ENCODE data around the gene ATAT1. TPM values are rescaled to one million over a fixed set of nuclear protein-coding genes. Genes with fewer than 3 reads are reported as not detected.
"Not testable (repeated sequence)": the region's sequence is repeated elsewhere in the genome, so short reads cannot be mapped to it uniquely, and the experiment has no call there.

Gene ATAT1
- total RNA-seq, 1 experiment from 2014 or later: 29.4 TPM

DNA sequence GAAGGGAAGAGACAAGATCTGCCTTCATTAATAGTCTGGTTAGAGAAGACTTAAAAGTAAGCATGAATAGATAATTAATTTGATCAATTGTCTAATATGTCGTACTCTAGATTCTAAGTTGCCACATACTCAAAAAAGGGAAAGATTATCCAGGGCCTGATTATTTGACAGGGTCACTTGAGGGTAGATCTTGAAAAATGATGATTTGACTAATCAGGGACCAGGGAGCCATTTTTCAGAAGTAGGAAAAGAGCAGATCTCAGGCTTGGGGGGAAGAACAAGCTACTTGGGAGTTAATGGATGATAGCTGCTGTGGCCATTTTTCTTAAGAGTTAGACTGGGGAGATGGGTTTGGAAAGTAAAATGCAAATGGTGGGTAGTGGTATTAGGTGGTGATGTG is 34.4 kb upstream of the ATAT1 start:
- intact Hi-C loops (cut with micrococcal nuclease; ENCODE audit: unreplicated experiment): no loop called here
- no peak for TF ChIP-seq EZH2 (IDR thresholded peaks at IDR 0.05; ENCODE audit: low read depth)
- TF ChIP-seq, protein P1, sequence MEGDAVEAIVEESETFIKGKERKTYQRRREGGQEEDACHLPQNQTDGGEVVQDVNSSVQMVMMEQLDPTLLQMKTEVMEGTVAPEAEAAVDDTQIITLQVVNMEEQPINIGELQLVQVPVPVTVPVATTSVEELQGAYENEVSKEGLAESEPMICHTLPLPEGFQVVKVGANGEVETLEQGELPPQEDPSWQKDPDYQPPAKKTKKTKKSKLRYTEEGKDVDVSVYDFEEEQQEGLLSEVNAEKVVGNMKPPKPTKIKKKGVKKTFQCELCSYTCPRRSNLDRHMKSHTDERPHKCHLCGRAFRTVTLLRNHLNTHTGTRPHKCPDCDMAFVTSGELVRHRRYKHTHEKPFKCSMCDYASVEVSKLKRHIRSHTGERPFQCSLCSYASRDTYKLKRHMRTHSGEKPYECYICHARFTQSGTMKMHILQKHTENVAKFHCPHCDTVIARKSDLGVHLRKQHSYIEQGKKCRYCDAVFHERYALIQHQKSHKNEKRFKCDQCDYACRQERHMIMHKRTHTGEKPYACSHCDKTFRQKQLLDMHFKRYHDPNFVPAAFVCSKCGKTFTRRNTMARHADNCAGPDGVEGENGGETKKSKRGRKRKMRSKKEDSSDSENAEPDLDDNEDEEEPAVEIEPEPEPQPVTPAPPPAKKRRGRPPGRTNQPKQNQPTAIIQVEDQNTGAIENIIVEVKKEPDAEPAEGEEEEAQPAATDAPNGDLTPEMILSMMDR (conservative IDR thresholded peaks at IDR 0.05): no peak
- Histone ChIP-seq H4K20me1 (ENCODE audit: insufficient read depth) (no peaks in the 10 kb centered on the region; the same call in 1 of the 2 replicates), H3K27me3 (ENCODE audit: insufficient read depth, low read depth) (no peaks in the 10 kb centered on the region), H3K4me2 (peak overlapping the region; percentile 62), H3K9me3 (ENCODE audit: insufficient read depth, low read depth) (no peaks in the 10 kb centered on the region), H3K9me2 (ENCODE audit: insufficient read depth) (no peaks in the 10 kb centered on the region), H3F3A (ENCODE audit: insufficient read depth, low read depth) (peaks cover 77% of the 10 kb centered on the region), H3K27ac (peak overlapping the region; percentile 84), H3K79me2 (ENCODE audit: low read depth) (peaks cover 18% of the 10 kb centered on the region), H3K4me1 (replicated peaks; ENCODE audit: insufficient read depth) (peaks cover 47% of the 10 kb centered on the region), H3K36me3 (ENCODE audit: low read depth) (peaks cover 40% of the 10 kb centered on the region), H2AFZ (no peak overlapping the region), H3K4me3 (no peak overlapping the region)
- ChIA-PET POLR2A (ENCODE audit: unreplicated experiment) (interaction anchor here (0.7 kb wide), 1 partner anchor 39 kb away, joined by 3 read pairs; no protein-coding TSS in a partner anchor), CTCF (interaction anchor here (0.7 to 0.9 kb wide), 2 partner anchors 47 to 174 kb away, joined by 3 read pairs; no protein-coding TSS in a partner anchor)
- no peak for DNase-seq
- BruUV-seq (replicated peaks): no TSS peak

GRCh38 chr6:30597315-30598144 is 29.1 kb upstream of the ATAT1 start:
- ChIA-PET CTCF (interaction anchor here (0.6 to 1.5 kb wide), 6 partner anchors 17 to 384 kb away, joined by 3 to 9 read pairs (median 4); no protein-coding TSS in a partner anchor), POLR2A (ENCODE audit: unreplicated experiment) (interaction anchor here (0.5 to 1.1 kb wide), 4 partner anchors 17 to 133 kb away, joined by 3 to 11 read pairs (median 6); no protein-coding TSS in a partner anchor)
- not testable (repeated sequence) for H2AFZ ChIP-seq; H4K20me1 ChIP-seq (ENCODE audit: insufficient read depth); H3K27ac ChIP-seq; H3K79me2 ChIP-seq (ENCODE audit: low read depth); H3K9me3 ChIP-seq (ENCODE audit: insufficient read depth, low read depth); H3K4me1 ChIP-seq (replicated peaks; ENCODE audit: insufficient read depth); BruUV-seq (replicated peaks); H3K4me3 ChIP-seq; H3K9me2 ChIP-seq (ENCODE audit: insufficient read depth); H3K27me3 ChIP-seq (ENCODE audit: insufficient read depth, low read depth); H3K4me2 ChIP-seq
- peak; percentile 67 to 79 for DNase-seq
- Histone ChIP-seq H3K36me3 (ENCODE audit: low read depth) (peaks cover 18% of the 10 kb centered on the region), H3F3A (ENCODE audit: insufficient read depth, low read depth) (peaks cover 68% of the 10 kb centered on the region)
- TF ChIP-seq, protein P1 (conservative IDR thresholded peaks at IDR 0.05): peak; percentile 83
- intact Hi-C loops (cut with micrococcal nuclease; ENCODE audit: unreplicated experiment): loop anchor here (1.0 to 2.0 kb wide), 2 partner anchors 56 to 115 kb away; no protein-coding TSS in a partner anchor

DNA sequence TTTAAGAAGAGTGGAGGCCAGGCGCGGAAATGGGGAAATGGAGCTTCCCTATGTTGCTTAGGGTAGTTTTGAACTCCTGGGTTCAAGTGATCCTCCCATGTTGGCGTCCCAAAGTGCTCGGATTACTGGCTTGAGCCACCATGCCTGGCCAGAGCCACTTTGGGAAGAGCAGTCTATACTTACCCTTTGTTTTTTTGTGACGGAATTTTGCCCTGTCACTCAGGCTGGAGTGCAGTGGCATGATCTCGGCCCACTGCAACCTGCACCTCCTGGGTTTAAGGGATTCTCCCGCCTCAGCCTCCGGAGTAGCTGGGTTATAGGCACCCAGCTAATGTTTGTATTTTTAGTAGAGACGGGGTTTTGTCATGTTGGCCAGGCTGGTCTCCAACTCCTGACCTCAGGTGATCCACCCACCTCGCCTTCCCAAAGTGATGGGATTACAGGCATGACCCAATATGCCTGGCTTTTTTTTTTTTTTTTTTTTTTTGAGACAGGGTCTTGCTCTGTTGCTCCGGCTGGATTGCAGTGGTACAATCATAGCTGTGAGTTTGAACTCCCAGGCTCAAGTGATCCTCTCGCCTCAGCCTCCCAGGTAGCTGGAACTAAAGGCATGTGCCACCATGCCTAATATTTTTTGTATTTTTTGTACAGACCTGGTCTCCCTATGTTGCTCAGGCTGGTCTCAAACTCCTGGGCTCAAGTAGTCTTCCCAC is 27.6 kb upstream of the ATAT1 start:
- no TSS peak for BruUV-seq (replicated peaks)
- no peaks in the 10 kb centered on the region for H3K4me1 ChIP-seq (replicated peaks; ENCODE audit: insufficient read depth)
- intact Hi-C loops (cut with micrococcal nuclease; ENCODE audit: unreplicated experiment): no loop called here
- DNase-seq: no peak
- H3K27ac ChIP-seq: no peak overlapping the region
- H4K20me1 ChIP-seq (ENCODE audit: insufficient read depth): peaks cover 9% of the 10 kb centered on the region
- ChIA-PET CTCF (interaction anchor here (0.7 to 1.5 kb wide), 3 partner anchors 15 to 54 kb away, joined by 3 to 4 read pairs (median 4); no protein-coding TSS in a partner anchor), POLR2A (ENCODE audit: unreplicated experiment) (no interaction called here)
- H3K27me3 ChIP-seq (ENCODE audit: insufficient read depth, low read depth): no peaks in the 10 kb centered on the region
- no peak overlapping the region for H3K4me2 ChIP-seq
- H3K9me3 ChIP-seq (ENCODE audit: insufficient read depth, low read depth): no peaks in the 10 kb centered on the region
- no peak overlapping the region for H2AFZ ChIP-seq
- TF ChIP-seq, protein P1 (conservative IDR thresholded peaks at IDR 0.05): no peak
- TF ChIP-seq EZH2 (IDR thresholded peaks at IDR 0.05; ENCODE audit: low read depth): no peak
- H3K79me2 ChIP-seq (ENCODE audit: low read depth): no peaks in the 10 kb centered on the region
- H3K36me3 ChIP-seq (ENCODE audit: low read depth): peaks cover 26% of the 10 kb centered on the region
- no peaks in the 10 kb centered on the region for H3K9me2 ChIP-seq (ENCODE audit: insufficient read depth)
- no peak overlapping the region for H3K4me3 ChIP-seq
- H3F3A ChIP-seq (ENCODE audit: insufficient read depth, low read depth): peaks cover 66% of the 10 kb centered on the region
